ENCODE data around the gene KPNA1. TPM values are rescaled to one million over a fixed set of nuclear protein-coding genes. Genes with fewer than 3 reads are reported as not detected.

KPNA1 gene
- total RNA-seq, 1 experiment from 2014 or later, result 64.3 TPM

- BruUV-seq (replicated peaks), result no TSS peak
- DNase-seq (peak; percentile 94), ATAC-seq (peak; percentile 16)
- TF ChIP-seq EZH2phosphoT487 (IDR thresholded peaks at IDR 0.05; ENCODE audit: borderline replicate concordance, low read length), result no peak
- TF ChIP-seq, protein P1, sequence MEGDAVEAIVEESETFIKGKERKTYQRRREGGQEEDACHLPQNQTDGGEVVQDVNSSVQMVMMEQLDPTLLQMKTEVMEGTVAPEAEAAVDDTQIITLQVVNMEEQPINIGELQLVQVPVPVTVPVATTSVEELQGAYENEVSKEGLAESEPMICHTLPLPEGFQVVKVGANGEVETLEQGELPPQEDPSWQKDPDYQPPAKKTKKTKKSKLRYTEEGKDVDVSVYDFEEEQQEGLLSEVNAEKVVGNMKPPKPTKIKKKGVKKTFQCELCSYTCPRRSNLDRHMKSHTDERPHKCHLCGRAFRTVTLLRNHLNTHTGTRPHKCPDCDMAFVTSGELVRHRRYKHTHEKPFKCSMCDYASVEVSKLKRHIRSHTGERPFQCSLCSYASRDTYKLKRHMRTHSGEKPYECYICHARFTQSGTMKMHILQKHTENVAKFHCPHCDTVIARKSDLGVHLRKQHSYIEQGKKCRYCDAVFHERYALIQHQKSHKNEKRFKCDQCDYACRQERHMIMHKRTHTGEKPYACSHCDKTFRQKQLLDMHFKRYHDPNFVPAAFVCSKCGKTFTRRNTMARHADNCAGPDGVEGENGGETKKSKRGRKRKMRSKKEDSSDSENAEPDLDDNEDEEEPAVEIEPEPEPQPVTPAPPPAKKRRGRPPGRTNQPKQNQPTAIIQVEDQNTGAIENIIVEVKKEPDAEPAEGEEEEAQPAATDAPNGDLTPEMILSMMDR (conservative IDR thresholded peaks at IDR 0.05; ENCODE audit: low read depth, low read length), result peak; percentile 88
- H3F3A ChIP-seq (ENCODE audit: low read length, unreplicated experiment), result no peaks in the 10 kb centered on the region
- peaks cover 21% of the 10 kb centered on the region for H3K79me2 ChIP-seq (ENCODE audit: low read length)
- POLR2A ChIA-PET (ENCODE audit: unreplicated experiment), result no interaction called here
- no peaks in the 10 kb centered on the region for H3K9me2 ChIP-seq (replicated peaks; ENCODE audit: low read length)
- CTCF ChIA-PET, result no interaction called here
- no peaks in the 10 kb centered on the region for H3K27me3 ChIP-seq (ENCODE audit: low read length)
- H3K9me3 ChIP-seq (ENCODE audit: low read length), result no peaks in the 10 kb centered on the region
- intact Hi-C loops (cut with micrococcal nuclease), result loop anchor here (1.0 to 5.0 kb wide), 4 partner anchors 13 to 232 kb away; partner anchors contain the start of genes HSPBAP1 and KPNA1
- peaks cover 26% of the 10 kb centered on the region for H3K4me1 ChIP-seq (ENCODE audit: insufficient read depth, low read length)
- no peak overlapping the region for H3K9ac ChIP-seq (ENCODE audit: low read length)
- no peak overlapping the region for H3K4me3 ChIP-seq (ENCODE audit: low read length)
- no peak overlapping the region for H2AFZ ChIP-seq (ENCODE audit: low read length)
- H4K20me1 ChIP-seq (ENCODE audit: low read length), result no peaks in the 10 kb centered on the region
- no peak overlapping the region for H3K4me2 ChIP-seq (ENCODE audit: low read length)
- H3K27ac ChIP-seq (ENCODE audit: low read length), result no peak overlapping the region
- no peaks in the 10 kb centered on the region for H3K36me3 ChIP-seq (ENCODE audit: low read depth, low read length)
Observed at GRCh38 chr3:122560680-122561079, 45.9 kb upstream of the KPNA1 start.

GRCh38 chr3:122559906-122560305 is 45.2 kb upstream of the KPNA1 start:
- Histone ChIP-seq H3K4me2 (ENCODE audit: low read length) (no peak overlapping the region), H2AFZ (ENCODE audit: low read length) (no peak overlapping the region), H3K36me3 (ENCODE audit: low read depth, low read length) (no peaks in the 10 kb centered on the region), H3K79me2 (ENCODE audit: low read length) (peaks cover 15% of the 10 kb centered on the region), H3K9me2 (replicated peaks; ENCODE audit: low read length) (no peaks in the 10 kb centered on the region), H3K4me1 (ENCODE audit: insufficient read depth, low read length) (peaks cover 28% of the 10 kb centered on the region), H3K9me3 (ENCODE audit: low read length) (no peaks in the 10 kb centered on the region), H3F3A (ENCODE audit: low read length, unreplicated experiment) (no peaks in the 10 kb centered on the region), H3K27me3 (ENCODE audit: low read length) (no peaks in the 10 kb centered on the region), H3K4me3 (ENCODE audit: low read length) (no peak overlapping the region), H3K9ac (ENCODE audit: low read length) (no peak overlapping the region), H4K20me1 (ENCODE audit: low read length) (no peaks in the 10 kb centered on the region), H3K27ac (ENCODE audit: low read length) (no peak overlapping the region)
- no TSS peak for BruUV-seq (replicated peaks)
- POLR2A ChIA-PET (ENCODE audit: unreplicated experiment), result no interaction called here
- intact Hi-C loops (cut with micrococcal nuclease), result loop anchor here (1.0 to 5.0 kb wide), 4 partner anchors 13 to 232 kb away; partner anchors contain the start of genes HSPBAP1 and KPNA1
- DNase-seq (no peak), ATAC-seq (no peak)
- CTCF ChIA-PET, result no interaction called here
- TF ChIP-seq EZH2phosphoT487 (IDR thresholded peaks at IDR 0.05; ENCODE audit: borderline replicate concordance, low read length) (no peak), EZH2 (IDR thresholded peaks at IDR 0.05; ENCODE audit: low read length, unreplicated experiment) (no peak)
- TF ChIP-seq, protein P1 (conservative IDR thresholded peaks at IDR 0.05; ENCODE audit: low read depth, low read length), result no peak

DNA sequence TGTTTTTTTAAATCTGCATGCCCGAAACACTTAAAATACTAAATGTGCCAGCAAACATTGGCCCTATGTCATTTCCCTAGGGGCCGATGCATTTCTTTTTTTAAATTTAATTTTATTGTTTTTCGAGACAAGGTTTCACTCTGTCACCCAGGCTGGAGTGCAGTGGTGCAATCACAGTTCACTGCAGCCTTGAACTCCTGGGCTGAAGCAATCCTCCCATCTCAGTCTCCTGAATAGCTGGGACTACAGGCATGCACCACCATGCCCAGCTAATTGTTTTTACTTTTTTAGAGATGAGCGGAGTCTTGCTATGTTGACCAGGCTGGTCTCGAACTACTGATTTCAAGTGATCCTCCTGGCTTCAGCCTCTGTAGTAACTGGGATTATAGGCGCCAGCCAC is 43.9 kb upstream of the KPNA1 start:
- Histone ChIP-seq H3K27me3 (ENCODE audit: low read length) (no peaks in the 10 kb centered on the region), H3K79me2 (ENCODE audit: low read length) (0 out of 2 replicates have a peak, but pooled peaks cover 6% of the 10 kb centered on the region), H3K4me2 (ENCODE audit: low read length) (no peak overlapping the region), H3K27ac (ENCODE audit: low read length) (no peak overlapping the region), H3K4me3 (ENCODE audit: low read length) (no peak overlapping the region), H3K9me3 (ENCODE audit: low read length) (no peaks in the 10 kb centered on the region), H3K9me2 (replicated peaks; ENCODE audit: low read length) (no peaks in the 10 kb centered on the region), H3K36me3 (ENCODE audit: low read depth, low read length) (no peaks in the 10 kb centered on the region), H3K4me1 (ENCODE audit: insufficient read depth, low read length) (peaks cover 21% of the 10 kb centered on the region), H3K9ac (ENCODE audit: low read length) (no peak overlapping the region), H3F3A (ENCODE audit: low read length, unreplicated experiment) (no peaks in the 10 kb centered on the region), H4K20me1 (ENCODE audit: low read length) (no peaks in the 10 kb centered on the region), H2AFZ (ENCODE audit: low read length) (no peak overlapping the region)
- TF ChIP-seq EZH2phosphoT487 (IDR thresholded peaks at IDR 0.05; ENCODE audit: borderline replicate concordance, low read length) (no peak), EZH2 (IDR thresholded peaks at IDR 0.05; ENCODE audit: low read length, unreplicated experiment) (no peak)
- TF ChIP-seq, protein P1 (conservative IDR thresholded peaks at IDR 0.05; ENCODE audit: low read depth, low read length), result no peak
- DNase-seq (no peak), ATAC-seq (no peak)
- ChIA-PET POLR2A (ENCODE audit: unreplicated experiment) (no interaction called here), CTCF (no interaction called here)
- intact Hi-C loops (cut with micrococcal nuclease), result no loop called here
- no TSS peak for BruUV-seq (replicated peaks)

All from PC-3 (cell line).